ENCODE results near the gene MME. TPM values are rescaled to one million over a fixed set of nuclear protein-coding genes. Genes with fewer than 3 reads are reported as not detected.
"Not testable (repeated sequence)": the region's sequence is repeated elsewhere in the genome, so short reads cannot be mapped to it uniquely, and the experiment has no call there.

The MME gene
- total RNA-seq, 2 experiments from 2014 or later = 0.69 to 1.8 TPM

DNA sequence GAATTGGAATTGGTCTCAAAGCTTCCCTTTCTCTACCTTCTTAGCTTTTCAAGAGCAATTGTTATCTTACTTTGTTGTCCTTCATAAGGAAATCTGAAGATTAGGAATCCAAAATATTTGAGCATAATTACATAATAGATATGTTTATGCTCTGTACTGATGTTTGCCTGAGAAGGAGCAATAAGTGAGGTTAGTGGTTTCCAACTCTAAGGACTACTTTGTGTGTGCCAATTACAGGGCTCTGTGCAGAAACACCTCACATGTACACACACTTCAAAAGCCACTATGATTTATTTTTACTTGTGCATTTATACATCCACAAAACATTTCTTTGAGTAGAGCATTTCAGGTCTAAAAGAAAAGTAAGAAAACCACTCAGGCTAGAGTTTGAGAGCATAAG, 49.9 kb downstream of the MME start:
- DNase-seq = no peak
- H3K36me3 ChIP-seq (ENCODE audit: insufficient read depth, low read length) = no peaks in the 10 kb centered on the region
- Mint-ChIP-seq H3K4me1 (ENCODE audit: low read depth) (no peaks in the 10 kb centered on the region), H3K36me3 (ENCODE audit: low read depth) (no peaks in the 10 kb centered on the region), H3K27ac (no peak overlapping the region), H3K4me3 (no peak overlapping the region), H3K27me3 (no peaks in the 10 kb centered on the region), H3K9me3 (peaks cover 3% of the 10 kb centered on the region)
- H3K9me3 ChIP-seq (ENCODE audit: control insufficient read depth in 1 of 2, insufficient read depth in 1 of 2, low read length in 2 of 2) = peaks cover 0 to 6% of the 10 kb centered on the region in 2 experiments
- TF ChIP-seq, protein P1, sequence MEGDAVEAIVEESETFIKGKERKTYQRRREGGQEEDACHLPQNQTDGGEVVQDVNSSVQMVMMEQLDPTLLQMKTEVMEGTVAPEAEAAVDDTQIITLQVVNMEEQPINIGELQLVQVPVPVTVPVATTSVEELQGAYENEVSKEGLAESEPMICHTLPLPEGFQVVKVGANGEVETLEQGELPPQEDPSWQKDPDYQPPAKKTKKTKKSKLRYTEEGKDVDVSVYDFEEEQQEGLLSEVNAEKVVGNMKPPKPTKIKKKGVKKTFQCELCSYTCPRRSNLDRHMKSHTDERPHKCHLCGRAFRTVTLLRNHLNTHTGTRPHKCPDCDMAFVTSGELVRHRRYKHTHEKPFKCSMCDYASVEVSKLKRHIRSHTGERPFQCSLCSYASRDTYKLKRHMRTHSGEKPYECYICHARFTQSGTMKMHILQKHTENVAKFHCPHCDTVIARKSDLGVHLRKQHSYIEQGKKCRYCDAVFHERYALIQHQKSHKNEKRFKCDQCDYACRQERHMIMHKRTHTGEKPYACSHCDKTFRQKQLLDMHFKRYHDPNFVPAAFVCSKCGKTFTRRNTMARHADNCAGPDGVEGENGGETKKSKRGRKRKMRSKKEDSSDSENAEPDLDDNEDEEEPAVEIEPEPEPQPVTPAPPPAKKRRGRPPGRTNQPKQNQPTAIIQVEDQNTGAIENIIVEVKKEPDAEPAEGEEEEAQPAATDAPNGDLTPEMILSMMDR (IDR thresholded peaks at IDR 0.05) = no peak
- POLR2A ChIA-PET = no interaction called here
- no peak overlapping the region for H3K27ac ChIP-seq (ENCODE audit: low read depth in 1 of 2, low read length in 2 of 2)
- ATAC-seq (ENCODE audit: poor library complexity) = no peak
- no peaks in the 10 kb centered on the region for H3K27me3 ChIP-seq (ENCODE audit: control insufficient read depth in 1 of 2, insufficient read depth in 2 of 2, low read length in 2 of 2)
- intact Hi-C loops (cut with DNase I, micrococcal nuclease) = no loop called here
- CTCF ChIA-PET = no interaction called here
- H3K4me1 ChIP-seq (ENCODE audit: insufficient read depth, low read length) = no peaks in the 10 kb centered on the region
- no peak overlapping the region for H3K4me3 ChIP-seq (ENCODE audit: low read length)

DNA sequence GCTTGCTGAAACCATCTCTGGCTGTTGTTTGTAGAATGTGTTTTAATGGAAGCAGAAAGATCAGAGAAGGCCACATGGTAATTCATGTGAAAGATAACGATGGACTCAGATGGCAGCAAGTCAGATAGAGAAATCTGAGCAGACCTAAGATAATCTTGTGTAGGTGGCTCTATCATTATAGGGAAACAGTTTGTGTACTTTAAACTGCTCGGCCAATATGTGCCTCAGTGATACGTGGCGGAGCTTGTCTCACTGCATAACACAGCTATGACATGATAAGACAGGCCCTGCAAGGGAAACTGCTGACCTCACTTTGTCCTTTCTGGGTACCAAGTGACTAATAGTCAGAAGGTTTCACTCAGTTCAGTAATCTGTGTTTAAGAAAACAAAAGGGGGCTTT, 51.0 kb downstream of the MME start:
- no peaks in the 10 kb centered on the region for H3K4me1 ChIP-seq (ENCODE audit: insufficient read depth, low read length)
- intact Hi-C loops (cut with DNase I, micrococcal nuclease) = no loop called here
- no peak for DNase-seq
- no peak overlapping the region for H3K4me3 ChIP-seq (ENCODE audit: low read length)
- H3K9me3 ChIP-seq (ENCODE audit: control insufficient read depth in 1 of 2, insufficient read depth in 1 of 2, low read length in 2 of 2) = no peaks in the 10 kb centered on the region
- ATAC-seq (ENCODE audit: poor library complexity) = no peak
- Mint-ChIP-seq H3K27ac (no peak overlapping the region), H3K4me1 (ENCODE audit: low read depth) (no peaks in the 10 kb centered on the region), H3K27me3 (no peaks in the 10 kb centered on the region), H3K9me3 (peaks cover 3% of the 10 kb centered on the region), H3K36me3 (ENCODE audit: low read depth) (no peaks in the 10 kb centered on the region), H3K4me3 (no peak overlapping the region)
- ChIA-PET CTCF (no interaction called here), POLR2A (no interaction called here)
- no peaks in the 10 kb centered on the region for H3K36me3 ChIP-seq (ENCODE audit: insufficient read depth, low read length)
- H3K27ac ChIP-seq (ENCODE audit: low read depth in 1 of 2, low read length in 2 of 2) = no peak overlapping the region
- TF ChIP-seq, protein P1 (IDR thresholded peaks at IDR 0.05) = no peak
- H3K27me3 ChIP-seq (ENCODE audit: control insufficient read depth in 1 of 2, insufficient read depth in 2 of 2, low read length in 2 of 2) = no peaks in the 10 kb centered on the region

DNA sequence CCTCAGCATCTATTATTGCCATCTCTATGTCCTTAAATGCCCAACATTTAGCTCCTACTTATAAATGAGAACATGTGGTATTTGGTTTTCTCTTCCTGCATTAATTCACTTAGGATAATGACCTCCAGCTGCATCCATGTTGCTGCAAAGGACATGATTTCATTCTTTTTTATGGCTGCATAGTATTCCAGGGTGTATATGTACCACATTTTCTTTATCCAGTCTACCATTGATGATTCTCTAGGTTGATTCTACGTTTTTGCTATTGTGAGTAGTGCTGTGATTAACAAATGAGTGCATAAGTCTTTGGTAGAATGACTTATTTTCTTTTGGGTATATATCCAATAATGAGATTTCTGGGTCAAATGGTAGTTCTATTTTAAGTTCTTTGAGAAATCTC, 54.2 kb downstream of the MME start:
- H3K9me3 Mint-ChIP-seq; CTCF ChIA-PET; H3K4me3 Mint-ChIP-seq; H3K36me3 ChIP-seq (ENCODE audit: insufficient read depth, low read length); ATAC-seq (ENCODE audit: poor library complexity); H3K4me1 Mint-ChIP-seq (ENCODE audit: low read depth); H3K4me3 ChIP-seq (ENCODE audit: low read length); H3K27me3 Mint-ChIP-seq; H3K36me3 Mint-ChIP-seq (ENCODE audit: low read depth); H3K27ac Mint-ChIP-seq; H3K27me3 ChIP-seq (ENCODE audit: control insufficient read depth in 1 of 2, insufficient read depth in 2 of 2, low read length in 2 of 2); POLR2A ChIA-PET; intact Hi-C loops (cut with DNase I, micrococcal nuclease); DNase-seq; H3K9me3 ChIP-seq (ENCODE audit: control insufficient read depth in 1 of 2, insufficient read depth in 1 of 2, low read length in 2 of 2); H3K27ac ChIP-seq (ENCODE audit: low read depth in 1 of 2, low read length in 2 of 2); H3K4me1 ChIP-seq (ENCODE audit: insufficient read depth, low read length): not testable (repeated sequence)

DNA sequence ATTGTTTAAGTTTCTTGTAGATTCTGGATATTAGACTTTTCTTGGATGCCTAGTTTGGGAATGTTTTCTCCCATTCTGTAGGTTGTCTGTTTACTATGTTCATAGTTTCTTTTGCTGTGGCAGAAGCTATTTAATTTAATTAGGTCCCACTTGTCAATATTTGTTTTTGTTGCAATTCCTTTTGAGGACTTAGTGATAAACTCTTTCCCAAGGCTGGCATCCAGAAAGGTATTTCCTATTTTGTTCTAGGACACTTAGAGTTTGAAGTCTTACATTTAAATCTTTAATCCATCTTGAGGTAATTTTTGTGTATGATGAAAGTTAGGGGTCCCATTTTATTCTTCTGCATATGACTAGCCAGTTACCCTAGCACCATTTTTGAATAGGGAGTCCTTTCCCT, 54.9 kb downstream of the MME start:
- intact Hi-C loops (cut with DNase I, micrococcal nuclease) = no loop called here
- TF ChIP-seq, protein P1 (IDR thresholded peaks at IDR 0.05) = no peak
- Histone ChIP-seq H3K36me3 (ENCODE audit: insufficient read depth, low read length) (no peaks in the 10 kb centered on the region), H3K9me3 (ENCODE audit: control insufficient read depth in 1 of 2, insufficient read depth in 1 of 2, low read length in 2 of 2) (no peaks in the 10 kb centered on the region), H3K27ac (ENCODE audit: low read depth in 1 of 2, low read length in 2 of 2) (no peak overlapping the region), H3K4me1 (ENCODE audit: insufficient read depth, low read length) (no peaks in the 10 kb centered on the region), H3K4me3 (ENCODE audit: low read length) (no peak overlapping the region), H3K27me3 (ENCODE audit: control insufficient read depth in 1 of 2, insufficient read depth in 2 of 2, low read length in 2 of 2) (no peaks in the 10 kb centered on the region)
- Mint-ChIP-seq H3K9me3 (peaks cover 3% of the 10 kb centered on the region), H3K36me3 (ENCODE audit: low read depth) (no peaks in the 10 kb centered on the region), H3K4me1 (ENCODE audit: low read depth) (no peaks in the 10 kb centered on the region), H3K27me3 (no peaks in the 10 kb centered on the region), H3K27ac (no peak overlapping the region), H3K4me3 (no peak overlapping the region)
- ATAC-seq (ENCODE audit: poor library complexity) = no peak
- POLR2A ChIA-PET = no interaction called here
- DNase-seq = no peak
- CTCF ChIA-PET = no interaction called here
